Measurements from ENCODE around the gene S100A16. TPM values are rescaled to one million over a fixed set of nuclear protein-coding genes. Genes with fewer than 3 reads are reported as not detected.
A peak's percentile ranks its signal among the peaks of the same experiment; 100 is the strongest.

Gene S100A16
- polyA plus RNA-seq, 1 donor (not counting 4 experiments of a cell fraction or from before 2014, with no cell fraction given) = 1,620 TPM

DNA sequence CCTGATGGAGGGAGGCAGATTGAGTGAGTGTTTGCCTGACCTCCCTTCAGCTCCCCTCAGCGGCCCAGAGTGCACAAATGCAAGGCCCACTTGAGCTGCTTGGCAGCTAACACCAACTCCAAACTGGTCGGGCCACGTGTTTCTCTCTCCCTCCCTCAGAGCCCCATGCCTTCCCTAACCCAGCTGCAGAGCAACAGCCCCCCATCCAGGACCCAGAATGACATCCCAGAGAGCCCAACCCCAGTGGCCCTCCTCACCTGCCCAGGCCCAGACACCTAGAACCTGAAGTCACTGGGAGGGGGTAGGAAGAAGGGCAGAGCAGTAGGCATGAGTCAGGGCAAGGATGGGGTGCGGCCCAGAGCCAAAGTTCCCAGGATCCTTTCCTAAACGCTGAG lies 4.0 kb upstream of the S100A16 start:
- Histone ChIP-seq H3K36me3 (ENCODE audit: control insufficient read depth in 2 of 2, extremely low read depth in 1 of 2, insufficient read depth in 2 of 2, low read length in 2 of 2) (peaks cover 8 to 38% of the 10 kb centered on the region in 2 experiments), H3K79me2 (ENCODE audit: control insufficient read depth, insufficient read depth, low read length) (peaks cover 40% of the 10 kb centered on the region), H3K27me3 (ENCODE audit: control insufficient read depth, extremely low read depth, insufficient read depth, low read length) (no peaks in the 10 kb centered on the region), H3K4me1 (ENCODE audit: control insufficient read depth, extremely low read depth, insufficient read depth, low read length) (peaks cover 33% of the 10 kb centered on the region), H3K4me2 (ENCODE audit: control insufficient read depth, extremely low read depth, insufficient read depth, low read depth, low read length) (peak overlapping the region; percentile 86), H2AFZ (ENCODE audit: control insufficient read depth, low read length) (no peak overlapping the region), H3K9me3 (ENCODE audit: control insufficient read depth, low read depth, low read length) (no peaks in the 10 kb centered on the region), H3K9me1 (ENCODE audit: control insufficient read depth, extremely low read depth, insufficient read depth, low read length) (no peaks in the 10 kb centered on the region), H3K9ac (ENCODE audit: control insufficient read depth, extremely low read depth, insufficient read depth, low read length) (peak overlapping the region; percentile 99), H4K20me1 (ENCODE audit: control insufficient read depth, extremely low read depth, insufficient read depth, low read length) (no peaks in the 10 kb centered on the region), H3K4me3 (ENCODE audit: control insufficient read depth in 2 of 3, extremely low read depth in 1 of 3, insufficient read depth in 2 of 3, low read depth in 1 of 3, low read length in 3 of 3) (peak overlapping the region in 1 of 3 experiments; percentile 29), H3K27ac (ENCODE audit: control insufficient read depth, insufficient read depth, low read length) (peak overlapping the region; percentile 99)
- peak; percentile 81 for FAIRE-seq
- no peak for DNase-seq (ENCODE audit: low read depth, low spot score)
- TF ChIP-seq, protein P1, sequence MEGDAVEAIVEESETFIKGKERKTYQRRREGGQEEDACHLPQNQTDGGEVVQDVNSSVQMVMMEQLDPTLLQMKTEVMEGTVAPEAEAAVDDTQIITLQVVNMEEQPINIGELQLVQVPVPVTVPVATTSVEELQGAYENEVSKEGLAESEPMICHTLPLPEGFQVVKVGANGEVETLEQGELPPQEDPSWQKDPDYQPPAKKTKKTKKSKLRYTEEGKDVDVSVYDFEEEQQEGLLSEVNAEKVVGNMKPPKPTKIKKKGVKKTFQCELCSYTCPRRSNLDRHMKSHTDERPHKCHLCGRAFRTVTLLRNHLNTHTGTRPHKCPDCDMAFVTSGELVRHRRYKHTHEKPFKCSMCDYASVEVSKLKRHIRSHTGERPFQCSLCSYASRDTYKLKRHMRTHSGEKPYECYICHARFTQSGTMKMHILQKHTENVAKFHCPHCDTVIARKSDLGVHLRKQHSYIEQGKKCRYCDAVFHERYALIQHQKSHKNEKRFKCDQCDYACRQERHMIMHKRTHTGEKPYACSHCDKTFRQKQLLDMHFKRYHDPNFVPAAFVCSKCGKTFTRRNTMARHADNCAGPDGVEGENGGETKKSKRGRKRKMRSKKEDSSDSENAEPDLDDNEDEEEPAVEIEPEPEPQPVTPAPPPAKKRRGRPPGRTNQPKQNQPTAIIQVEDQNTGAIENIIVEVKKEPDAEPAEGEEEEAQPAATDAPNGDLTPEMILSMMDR (optimal IDR thresholded peaks at IDR 0.05 in 1 of 3, IDR thresholded peaks at IDR 0.05 in 1 of 3, conservative IDR thresholded peaks at IDR 0.05 in 1 of 3; ENCODE audit: extremely low read depth in 1 of 3, insufficient read depth in 2 of 3, low read length in 3 of 3) = no peak
- TF ChIP-seq EZH2 (IDR thresholded peaks at IDR 0.05; ENCODE audit: low read length) = no peak
- dilution Hi-C loops (cut with MboI; ENCODE audit: extremely low pct_ligation_motif_present, low sequenced_read_pairs) = no loop called here

DNA sequence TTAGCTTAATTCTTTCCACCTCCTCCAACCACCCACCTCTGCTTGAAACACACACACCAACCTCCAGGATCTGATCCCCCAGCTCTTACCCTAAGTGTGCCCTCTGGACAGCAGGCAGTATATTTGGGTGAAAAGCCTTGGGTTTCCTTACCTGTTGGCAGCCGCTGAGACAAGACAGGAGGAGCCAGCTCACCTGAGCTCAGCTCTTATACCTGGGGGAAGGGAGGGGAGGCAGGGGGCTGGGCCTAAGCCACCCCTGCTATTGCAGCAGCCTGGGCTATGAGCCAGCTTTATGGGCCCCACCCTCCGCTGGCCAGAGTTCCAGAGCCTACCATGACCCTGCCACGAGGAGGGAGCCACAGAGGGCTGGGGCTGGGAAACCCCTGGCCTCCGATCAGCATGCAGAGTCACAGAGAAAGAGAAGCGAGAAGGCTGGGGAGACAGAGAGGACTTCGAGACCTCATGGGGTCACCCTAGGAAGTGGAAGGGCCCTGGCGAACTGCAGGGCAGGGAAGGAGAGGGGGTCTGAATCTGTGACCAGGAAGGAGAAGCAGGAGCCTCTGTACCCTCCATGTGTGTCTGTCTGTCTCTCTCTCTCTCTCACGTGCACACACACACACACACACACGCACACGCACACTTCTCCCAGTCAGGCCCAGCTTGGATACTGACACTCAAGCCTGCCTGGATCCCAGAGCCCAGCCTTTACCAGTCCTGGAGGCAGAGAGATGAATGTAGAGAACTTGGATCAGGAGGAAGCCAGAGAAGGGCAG lies 3.4 kb upstream of the S100A16 start, which contains the start of gene S100A14:
TSS of gene S100A14 (minus strand) at position 182 of the 773 bp plus-strand sequence. CDS start 467 bp downstream, outside the sequence.
- Histone ChIP-seq H3K9me1 (ENCODE audit: control insufficient read depth, extremely low read depth, insufficient read depth, low read length) (no peaks in the 10 kb centered on the region), H3K9me3 (ENCODE audit: control insufficient read depth, low read depth, low read length) (no peaks in the 10 kb centered on the region), H3K4me2 (ENCODE audit: control insufficient read depth, extremely low read depth, insufficient read depth, low read depth, low read length) (peak within 1 kb of the TSS; percentile 86), H3K27me3 (ENCODE audit: control insufficient read depth, extremely low read depth, insufficient read depth, low read length) (no peaks in the 10 kb centered on the region), H4K20me1 (ENCODE audit: control insufficient read depth, extremely low read depth, insufficient read depth, low read length) (no peaks in the 10 kb centered on the region), H3K79me2 (ENCODE audit: control insufficient read depth, insufficient read depth, low read length) (peaks cover 46% of the 10 kb centered on the region), H3K27ac (ENCODE audit: control insufficient read depth, insufficient read depth, low read length) (peak within 1 kb of the TSS; percentile 99), H3K4me1 (ENCODE audit: control insufficient read depth, extremely low read depth, insufficient read depth, low read length) (peaks cover 33% of the 10 kb centered on the region), H2AFZ (ENCODE audit: control insufficient read depth, low read length) (no peak within 1 kb of the TSS), H3K4me3 (ENCODE audit: control insufficient read depth in 2 of 3, extremely low read depth in 1 of 3, insufficient read depth in 2 of 3, low read depth in 1 of 3, low read length in 3 of 3) (peak within 1 kb of the TSS; percentile 90 to 100 (median 98)), H3K36me3 (ENCODE audit: control insufficient read depth in 2 of 2, extremely low read depth in 1 of 2, insufficient read depth in 2 of 2, low read length in 2 of 2) (peaks cover 8 to 42% of the 10 kb centered on the region in 2 experiments), H3K9ac (ENCODE audit: control insufficient read depth, extremely low read depth, insufficient read depth, low read length) (peak within 1 kb of the TSS; percentile 99)
- dilution Hi-C loops (cut with MboI; ENCODE audit: extremely low pct_ligation_motif_present, low sequenced_read_pairs) = no loop called here
- DNase-seq (ENCODE audit: low read depth, low spot score) = peak; percentile 95
- peak; percentile 87 for FAIRE-seq
- TF ChIP-seq, protein P1 (optimal IDR thresholded peaks at IDR 0.05 in 1 of 3, IDR thresholded peaks at IDR 0.05 in 1 of 3, conservative IDR thresholded peaks at IDR 0.05 in 1 of 3; ENCODE audit: extremely low read depth in 1 of 3, insufficient read depth in 2 of 3, low read length in 3 of 3) = no peak
- TF ChIP-seq EZH2 (IDR thresholded peaks at IDR 0.05; ENCODE audit: low read length) = no peak

Measured in keratinocyte (primary cell).